Sigmoid colon (tissue), 7 donors: ENCODE data around the gene TAF1B. TPM values are rescaled to one million over a fixed set of nuclear protein-coding genes. Genes with fewer than 3 reads are reported as not detected.

Source experiments
- polyA plus RNA-seq, 3 donors: library from polyadenylated mRNA; stranded (reverse); fragments of 200-250 nt; gene quantifications; one replicate each; pipeline ENCODE4 v1.2.3, GENCODE V29; 2013
- total RNA-seq, 4 donors: library from RNA; depleted of rRNA; stranded (reverse); fragments of >200 nt; gene quantifications; one replicate each; pipeline ENCODE4 v1.1.0, GENCODE V29; 2016
- donor health status: healthy with polysubstance abuse.
- donor health status: Bipolar disorder and iron deficiency.
- donor health status: healthy.

The TAF1B gene
- total and polyA plus RNA-seq, 7 donors, result 2.3 to 19.8 (median 11.4) TPM

Other genes with a start within 250 kb of the TAF1B start
- gene YWHAQ, start 212.5 kb upstream of the TAF1B start, total RNA-seq, result 100 to 1,000 TPM; 179 to 273 (median 229) TPM
- gene YWHAQ, start 212.5 kb upstream of the TAF1B start, polyA plus RNA-seq, result 100 to 1,000 TPM; 179 to 240 (median 201) TPM
- 1 to 10 TPM; 1.4 to 4.2 (median 2.5) TPM for gene GRHL1, start 108.2 kb downstream of the TAF1B start, total RNA-seq
- under 1 TPM; under 0.01 to 0.55 (median 0.46) TPM for gene GRHL1, start 108.2 kb downstream of the TAF1B start, polyA plus RNA-seq
- gene KLF11, start 200.1 kb downstream of the TAF1B start, total RNA-seq, result 10 to 100 TPM; 18.5 to 41.3 (median 29.7) TPM
- gene KLF11, start 200.1 kb downstream of the TAF1B start, polyA plus RNA-seq, result 1 to 10 TPM; 3.9 to 7.2 (median 5.8) TPM
- gene CYS1, start 236.9 kb downstream of the TAF1B start, total RNA-seq, result 10 to 100 TPM in 2 of 4 donors, 1 to 10 TPM in 2; 7.5 to 24.6 (median 9.6) TPM
- gene CYS1, start 236.9 kb downstream of the TAF1B start, polyA plus RNA-seq, result 1 to 10 TPM in 1 of 3 donors, under 1 TPM in 2; 0.46 to 1.8 (median 0.83) TPM